Putamen (tissue), 1 donor: ENCODE results near the gene PRKN.

Experiments
- DNase-seq: peaks from one replicate; pipeline ENCODE4 v3.0.0-alpha.2; 2016; ENCODE audit warnings: low spot score

PRKN gene

DNA sequence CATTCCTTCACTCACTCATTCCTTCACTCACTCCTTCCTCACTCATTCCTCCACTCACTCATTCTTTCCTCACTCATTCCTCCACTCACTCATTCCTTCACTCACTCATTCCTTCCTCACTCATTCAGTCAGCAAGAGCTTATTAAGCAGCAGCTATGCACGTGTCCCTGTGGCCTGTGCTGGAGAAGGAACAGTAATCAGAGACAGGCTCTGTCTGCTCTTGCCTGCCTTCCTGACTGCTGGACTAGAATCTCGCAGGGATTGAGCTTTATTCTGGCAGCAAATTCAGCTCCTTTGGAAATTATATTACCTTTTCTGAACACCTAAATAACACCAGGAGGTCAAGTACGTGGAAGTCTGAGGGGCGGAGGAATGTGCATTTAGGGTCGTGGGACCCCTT lies 1314.8 kb downstream of the PRKN start:
- no peak for DNase-seq

DNA sequence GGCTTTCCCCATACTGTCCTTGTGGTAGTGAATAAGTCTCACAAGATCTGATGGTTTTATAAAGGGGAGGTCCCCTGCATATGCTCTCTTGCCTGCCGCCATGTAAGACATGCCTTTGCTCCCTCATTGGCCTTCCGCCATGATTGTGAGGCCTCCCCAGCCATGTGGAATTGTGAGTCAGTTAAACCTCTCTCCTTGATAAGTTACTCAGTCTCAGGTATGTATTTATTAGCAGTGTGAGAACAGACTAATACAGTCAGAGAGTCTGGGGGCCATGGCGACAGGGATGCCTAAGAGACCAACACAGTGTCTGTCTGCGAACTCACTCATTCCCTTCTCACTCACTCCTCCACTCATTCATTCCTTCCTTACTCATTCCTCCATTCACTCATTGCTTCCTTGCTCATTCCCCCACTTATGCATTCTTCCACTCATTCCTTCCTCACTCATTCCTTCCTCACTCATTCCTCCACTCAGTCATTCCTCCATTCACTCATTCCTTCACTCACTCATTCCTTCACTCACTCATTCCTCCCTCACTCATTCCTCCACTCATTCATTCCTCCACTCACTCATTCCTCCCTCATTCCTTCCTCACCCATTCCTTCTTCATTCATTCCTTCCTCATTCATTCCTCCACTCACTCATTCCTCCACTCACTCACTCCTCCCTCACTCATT lies 1316.2 kb downstream of the PRKN start:
- DNase-seq: no peak

DNA sequence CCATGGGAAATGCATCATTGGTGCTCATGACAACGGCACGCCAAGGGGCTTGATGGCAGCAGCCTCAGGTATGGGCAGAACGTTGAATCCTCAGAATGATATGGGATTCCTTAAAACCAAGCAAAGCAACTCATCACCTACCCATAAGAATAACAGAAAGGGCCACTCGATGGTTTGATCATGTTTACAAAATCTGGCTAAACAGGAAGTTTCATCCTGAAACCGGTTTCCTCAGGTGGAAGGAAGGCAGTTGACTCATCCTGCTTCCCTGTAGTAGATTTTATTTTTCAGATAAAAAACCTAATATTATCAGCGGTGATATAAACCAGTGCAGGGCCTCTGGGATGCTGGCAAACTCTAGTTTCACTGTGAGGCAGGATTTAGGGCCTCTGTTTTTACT lies 1316.8 kb downstream of the PRKN start:
- DNase-seq: no peak

DNA sequence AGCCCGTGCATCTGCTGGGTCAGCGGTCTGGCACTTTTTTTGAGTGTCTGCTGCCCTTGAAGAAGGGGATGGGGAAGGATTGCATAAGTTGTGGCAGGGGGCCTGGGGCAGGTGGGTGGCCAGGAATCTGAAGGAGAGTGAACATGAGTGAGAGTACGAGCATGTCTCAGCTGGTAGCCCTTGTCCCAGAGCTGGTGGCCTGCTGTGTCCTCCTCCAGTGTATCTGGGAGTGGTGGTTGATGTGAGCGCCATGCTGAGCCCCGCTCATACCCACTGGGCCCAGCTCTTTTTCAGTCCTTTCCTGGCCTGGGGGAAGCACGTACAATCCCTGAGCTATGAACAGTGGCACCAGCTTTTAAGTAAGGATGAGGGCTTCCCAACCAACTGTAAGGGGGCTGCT lies 1317.5 kb downstream of the PRKN start:
- no peak for DNase-seq

DNA sequence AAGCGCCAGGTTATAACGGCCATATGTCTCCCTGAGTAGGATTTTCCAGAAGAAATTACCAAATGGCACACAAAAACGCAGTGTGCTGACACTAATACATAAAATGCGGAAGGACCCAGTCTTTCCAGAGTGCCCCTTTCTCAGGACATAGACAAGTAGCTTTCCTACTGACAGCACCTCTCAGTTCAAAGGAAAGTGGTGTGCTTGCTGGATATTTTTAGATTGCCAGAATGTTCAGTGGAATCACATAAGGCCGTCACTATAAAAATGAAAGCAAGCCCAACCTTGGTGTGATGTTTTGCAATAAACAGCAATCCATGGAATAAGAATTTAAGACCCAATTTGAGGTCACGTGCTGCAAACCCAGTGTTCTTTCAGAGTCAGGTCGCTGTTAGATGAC lies 1318.2 kb downstream of the PRKN start:
- no peak for DNase-seq

DNA sequence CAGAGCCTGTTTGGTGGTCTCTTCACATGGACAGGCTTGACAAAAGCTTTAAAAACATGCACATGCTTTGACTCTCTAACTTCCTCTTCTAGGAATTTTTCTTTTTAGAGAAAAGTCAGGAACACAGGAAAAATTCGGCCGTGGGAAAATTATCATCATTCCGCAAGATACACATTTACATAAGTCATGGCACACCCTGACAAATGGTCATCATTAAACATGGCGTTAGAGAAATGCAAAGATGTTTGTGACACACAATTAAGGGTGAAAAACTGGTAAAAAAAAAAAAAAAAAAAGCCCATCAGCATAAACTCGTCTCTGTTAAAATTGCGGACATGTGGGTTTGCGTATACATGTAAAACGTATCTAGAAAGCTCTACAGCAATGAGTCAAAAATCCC lies 1319.5 kb downstream of the PRKN start:
- DNase-seq: no peak

DNA sequence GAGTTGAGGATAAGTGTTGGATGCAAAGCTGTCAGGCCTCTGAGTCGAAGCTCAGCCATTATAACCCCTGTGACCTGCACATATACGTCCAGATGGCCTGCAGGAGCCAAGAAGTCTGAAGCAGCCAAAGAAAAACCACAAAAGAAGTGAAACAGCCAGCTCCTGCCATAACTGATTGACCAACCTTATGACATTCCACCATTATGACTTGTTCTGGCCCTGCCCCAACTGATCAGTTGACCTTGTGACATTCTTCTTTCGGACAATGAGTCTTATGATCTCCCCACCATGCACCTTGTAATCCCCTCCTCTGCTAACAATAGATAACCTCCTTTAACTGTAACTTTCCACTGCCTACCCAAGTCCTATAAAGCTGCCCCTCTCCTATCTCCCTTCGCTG lies 1320.0 kb downstream of the PRKN start:
- DNase-seq: no peak

DNA sequence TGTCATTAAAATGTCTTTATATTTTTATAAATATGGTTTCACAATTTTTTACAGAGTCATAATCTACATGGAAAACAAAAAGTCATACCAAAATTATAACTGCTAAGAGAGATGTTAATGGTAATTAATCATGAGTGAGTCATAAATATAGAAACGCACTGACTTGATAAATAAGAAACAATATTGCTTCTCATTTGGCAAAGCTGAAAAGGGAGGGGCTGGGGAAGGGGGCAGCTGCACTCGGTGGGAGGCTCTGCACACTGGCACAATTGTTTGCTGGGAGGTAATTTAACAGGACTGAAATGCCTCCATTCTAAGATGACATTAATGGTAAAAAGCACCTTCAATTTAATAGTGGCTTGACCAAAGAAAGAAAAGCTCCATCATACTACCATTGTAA lies 1320.5 kb downstream of the PRKN start:
- no peak for DNase-seq

DNA sequence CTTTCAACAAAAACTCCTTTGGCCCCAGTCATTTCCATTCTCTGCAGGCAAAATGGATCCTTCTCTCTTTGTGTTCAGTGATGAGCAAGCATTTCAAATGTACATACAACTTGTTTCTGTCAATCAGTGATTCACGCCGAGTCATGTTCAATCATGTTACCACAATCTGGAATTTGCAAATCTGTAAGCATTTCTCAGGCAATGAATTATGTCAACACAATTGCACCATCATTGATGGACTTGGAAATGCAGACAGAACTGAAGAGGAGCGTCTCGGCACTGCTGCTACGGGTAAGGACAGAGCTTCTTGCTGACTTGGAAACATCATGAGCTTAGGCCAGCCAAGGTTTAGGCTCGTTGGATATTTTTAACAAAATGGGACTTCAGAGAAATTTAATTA lies 1320.9 kb downstream of the PRKN start:
- DNase-seq: no peak

DNA sequence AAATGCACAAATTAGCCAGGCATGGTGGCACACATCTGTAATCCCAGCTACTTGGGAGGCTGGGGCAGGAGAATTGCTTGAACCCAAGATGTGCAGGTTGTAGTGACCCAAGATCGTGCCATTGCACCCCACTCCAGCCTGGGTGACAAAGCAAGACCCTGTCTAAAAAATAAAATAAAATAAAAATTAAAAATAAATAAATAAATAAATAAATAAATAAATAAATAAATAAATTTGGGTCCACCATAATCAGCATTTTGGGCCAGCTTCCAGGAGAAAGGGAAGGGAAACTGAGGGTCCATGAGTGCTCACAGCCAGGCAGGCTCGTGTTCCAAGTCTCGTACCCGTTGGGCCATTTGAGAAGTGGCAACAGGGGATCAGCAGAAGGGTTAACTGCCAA lies 1322.1 kb downstream of the PRKN start:
- no peak for DNase-seq

DNA sequence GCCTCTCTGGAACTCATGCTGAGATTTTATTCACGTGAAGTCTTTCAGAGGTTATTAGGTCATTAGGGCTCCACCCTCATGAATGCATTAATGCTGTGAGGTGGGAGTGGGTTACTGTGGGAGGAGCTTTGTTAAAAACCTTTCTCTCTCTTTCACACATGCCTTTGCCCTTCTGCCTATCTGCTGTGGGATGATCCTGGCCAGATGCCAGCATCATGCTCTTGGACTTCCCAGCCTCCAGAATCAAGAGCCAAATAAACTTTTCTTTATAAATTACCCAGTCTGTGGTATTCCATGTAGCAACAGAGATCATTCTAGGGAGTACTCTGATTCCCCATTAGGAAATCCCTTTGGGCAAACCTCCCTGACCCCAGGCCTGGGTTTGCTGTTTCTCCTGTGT lies 1323.8 kb downstream of the PRKN start:
- no peak for DNase-seq

DNA sequence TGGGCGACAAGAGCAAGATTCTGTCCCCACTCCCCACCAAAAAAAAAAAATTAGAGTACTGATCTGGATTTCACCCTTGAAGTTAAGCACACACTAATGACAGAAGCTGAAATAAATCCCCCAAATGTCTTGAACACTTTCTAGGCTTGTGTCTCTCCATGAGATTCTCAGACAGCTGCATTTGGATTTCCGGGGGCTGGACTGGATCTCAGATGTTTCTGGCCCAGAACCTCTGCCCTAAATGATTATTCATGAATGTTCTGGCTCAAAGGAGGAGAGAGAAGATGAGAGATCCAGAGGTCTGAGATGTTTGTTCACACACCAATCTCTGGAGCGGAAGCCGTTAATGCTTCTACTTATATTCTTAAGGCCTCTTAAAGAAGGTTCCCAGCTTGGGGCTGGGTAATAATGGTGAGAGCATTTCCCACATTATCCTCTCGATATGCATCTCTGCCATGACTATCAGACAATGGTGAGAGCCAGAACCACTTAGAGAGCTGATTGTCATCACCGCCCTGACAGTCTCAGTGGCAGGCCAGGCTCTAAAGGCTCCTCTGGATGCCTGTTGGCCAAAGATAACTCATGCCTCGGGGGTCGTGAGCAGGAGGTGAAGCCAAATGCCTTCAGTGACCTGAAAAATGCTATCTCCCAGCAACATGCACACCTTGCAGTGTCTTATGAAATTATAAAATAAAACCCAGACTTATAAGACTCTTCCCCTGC lies 1325.8 kb downstream of the PRKN start:
- no peak for DNase-seq

DNA sequence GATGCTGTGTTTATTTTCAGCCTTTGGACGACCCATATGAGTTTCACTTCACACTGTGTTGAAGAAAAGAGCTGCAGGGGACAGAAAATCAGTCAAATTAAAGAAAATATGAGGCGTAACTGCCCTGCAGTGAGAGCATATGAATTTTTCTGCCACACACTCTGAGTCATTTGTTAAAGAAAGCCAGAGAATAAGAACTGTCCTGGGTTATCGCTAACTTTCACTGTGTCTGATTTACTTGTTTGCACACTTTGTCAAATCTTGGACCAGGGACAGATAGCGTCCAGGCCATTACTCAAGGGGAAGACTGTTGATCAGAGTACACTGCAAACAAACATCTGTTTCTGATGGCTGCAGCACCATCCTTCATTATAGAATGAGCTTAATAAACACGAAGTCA lies 1326.9 kb downstream of the PRKN start:
- DNase-seq: no peak

DNA sequence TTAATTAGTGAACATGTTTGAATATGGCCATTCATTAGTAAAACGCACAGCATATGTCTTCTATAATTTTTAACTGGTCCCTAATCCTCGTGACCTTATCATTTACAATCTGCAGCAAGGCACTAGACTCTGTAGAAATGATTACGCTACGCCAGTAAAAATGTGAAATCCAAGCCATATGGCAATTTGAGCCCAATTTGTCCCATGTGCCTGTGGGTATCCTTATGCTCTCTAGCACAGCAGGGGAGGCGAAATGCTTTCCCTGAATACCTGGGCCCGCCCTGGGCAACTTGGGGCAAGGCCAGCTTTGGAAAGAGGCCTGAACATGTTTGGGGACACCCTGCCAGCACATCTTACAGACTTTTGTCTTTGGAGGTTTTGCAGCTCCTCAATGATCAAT lies 1331.0 kb downstream of the PRKN start:
- no peak for DNase-seq

DNA sequence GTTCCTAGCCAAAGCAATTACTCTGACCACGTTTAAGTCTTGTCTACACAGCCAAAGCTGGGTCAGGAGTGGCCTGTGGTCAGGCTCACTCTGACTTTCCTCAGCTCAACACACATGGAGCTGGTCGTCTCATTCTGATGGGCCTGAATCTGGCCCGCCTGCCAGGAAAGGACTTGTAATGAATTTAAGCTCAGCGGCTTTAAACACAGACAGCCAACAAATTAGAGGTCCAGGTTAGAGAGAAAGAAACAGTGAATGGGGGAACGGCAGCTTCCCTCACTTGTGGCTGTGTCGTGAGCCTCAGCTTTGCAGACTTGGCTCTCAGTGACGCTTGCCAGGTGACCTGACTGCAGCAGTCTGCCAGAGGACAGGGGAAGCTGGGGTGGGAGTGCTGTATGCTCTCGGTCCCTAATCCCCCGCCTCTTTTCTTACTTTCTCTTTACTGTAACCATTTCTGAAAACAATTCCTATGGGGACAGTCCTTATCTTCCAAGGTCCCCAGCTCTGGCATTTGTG lies 1331.8 kb downstream of the PRKN start:
- no peak for DNase-seq

DNA sequence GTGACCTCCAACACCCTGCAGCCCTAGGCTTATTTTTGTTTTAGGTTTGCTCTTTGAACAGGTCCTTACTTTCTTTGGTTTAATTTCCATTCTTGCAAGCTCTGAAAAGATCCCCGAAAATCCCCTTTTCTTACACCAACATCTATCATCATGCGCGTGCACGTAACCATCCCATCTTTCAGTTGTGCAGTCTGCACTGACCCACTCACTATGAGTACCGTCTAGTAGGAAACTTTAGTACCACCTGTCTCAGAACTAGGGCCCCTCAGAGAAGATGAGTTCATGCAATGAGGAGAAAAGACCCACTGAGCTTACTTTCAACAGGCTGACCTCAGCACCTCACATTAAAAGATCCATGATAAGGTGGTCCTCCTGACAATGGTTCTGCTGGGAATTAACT lies 1333.1 kb downstream of the PRKN start:
- no peak for DNase-seq

DNA sequence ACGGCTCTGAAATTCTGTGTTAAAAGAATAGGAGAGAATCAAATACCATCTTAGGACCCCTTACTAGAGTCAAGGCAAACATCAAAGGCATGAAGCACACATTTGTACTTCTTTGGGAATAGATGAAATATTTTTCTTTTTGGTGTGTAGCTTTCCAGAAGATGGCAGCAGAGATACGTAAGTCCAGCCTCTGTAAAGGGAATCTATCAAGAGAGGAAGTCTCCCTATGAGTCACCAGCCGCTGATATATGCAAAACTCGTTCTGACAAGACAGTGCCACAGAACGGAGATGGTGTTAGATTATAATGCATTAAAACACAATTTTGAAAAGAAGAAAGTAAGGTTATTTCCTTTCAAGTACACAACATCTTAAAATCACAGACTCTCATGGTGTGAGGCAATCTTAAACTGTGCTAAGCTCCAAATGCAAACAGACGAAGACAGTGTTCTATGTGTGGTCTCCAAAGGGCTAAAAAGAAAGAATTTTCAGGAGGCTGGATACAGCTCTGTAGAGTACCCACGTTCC lies 1333.7 kb downstream of the PRKN start:
- peak; percentile 85 for DNase-seq

DNA sequence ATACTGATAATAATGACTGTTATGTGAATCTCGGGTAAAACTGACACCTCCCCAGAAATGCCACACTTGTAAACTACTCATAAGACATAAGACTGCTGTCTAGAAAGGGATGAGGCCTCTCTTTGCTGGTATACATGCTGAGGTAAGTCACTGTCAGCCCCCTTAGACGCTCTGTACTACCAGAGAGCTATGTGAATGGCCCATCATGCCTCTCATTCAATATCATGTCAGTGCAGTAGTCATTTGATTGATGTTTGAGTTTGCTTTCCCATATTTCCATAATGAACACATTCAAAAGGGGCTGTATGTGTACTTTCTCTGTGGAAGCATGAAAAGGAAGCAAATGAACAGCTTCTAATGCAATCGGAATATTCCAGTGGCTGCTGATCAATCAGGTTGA lies 1334.3 kb downstream of the PRKN start:
- DNase-seq: no peak

DNA sequence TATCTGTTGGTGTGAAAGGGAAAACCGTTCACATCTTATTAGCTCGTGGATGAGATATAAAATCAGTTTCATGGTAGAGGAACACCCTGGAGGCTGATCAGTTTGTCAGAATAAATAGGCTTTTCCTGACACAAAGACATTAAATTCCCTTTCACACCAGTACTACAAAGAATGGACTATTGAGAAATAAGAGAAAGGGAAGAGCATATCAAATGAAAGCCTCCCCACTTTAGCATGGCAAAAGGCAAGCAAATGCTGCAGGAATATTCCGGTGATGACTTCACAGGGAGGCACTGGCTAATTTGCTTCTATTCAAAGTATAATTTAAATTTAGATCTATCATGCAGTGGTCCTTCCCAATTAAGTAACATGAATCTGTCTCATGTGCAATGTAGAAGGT lies 1337.8 kb downstream of the PRKN start:
- DNase-seq: no peak

DNA sequence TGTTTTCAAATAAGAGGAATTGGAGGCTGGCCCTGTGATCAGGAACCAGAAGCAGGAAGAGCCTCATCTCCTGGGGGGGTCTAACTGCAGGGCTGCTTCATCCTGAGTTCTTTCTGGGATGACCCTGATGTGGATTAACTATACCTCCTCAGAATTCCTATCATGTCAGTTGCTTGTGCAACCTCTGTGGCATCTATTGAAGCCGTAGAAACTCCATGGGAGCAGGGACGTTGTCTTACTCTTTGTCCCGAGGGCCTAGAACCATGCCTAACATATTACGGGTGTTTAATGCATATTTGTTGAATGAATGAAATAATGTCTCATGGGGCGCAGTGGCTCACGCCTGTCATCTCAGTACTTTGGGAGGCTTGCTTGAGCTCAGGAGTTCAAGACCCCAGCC lies 1343.6 kb downstream of the PRKN start:
- DNase-seq: no peak

DNA sequence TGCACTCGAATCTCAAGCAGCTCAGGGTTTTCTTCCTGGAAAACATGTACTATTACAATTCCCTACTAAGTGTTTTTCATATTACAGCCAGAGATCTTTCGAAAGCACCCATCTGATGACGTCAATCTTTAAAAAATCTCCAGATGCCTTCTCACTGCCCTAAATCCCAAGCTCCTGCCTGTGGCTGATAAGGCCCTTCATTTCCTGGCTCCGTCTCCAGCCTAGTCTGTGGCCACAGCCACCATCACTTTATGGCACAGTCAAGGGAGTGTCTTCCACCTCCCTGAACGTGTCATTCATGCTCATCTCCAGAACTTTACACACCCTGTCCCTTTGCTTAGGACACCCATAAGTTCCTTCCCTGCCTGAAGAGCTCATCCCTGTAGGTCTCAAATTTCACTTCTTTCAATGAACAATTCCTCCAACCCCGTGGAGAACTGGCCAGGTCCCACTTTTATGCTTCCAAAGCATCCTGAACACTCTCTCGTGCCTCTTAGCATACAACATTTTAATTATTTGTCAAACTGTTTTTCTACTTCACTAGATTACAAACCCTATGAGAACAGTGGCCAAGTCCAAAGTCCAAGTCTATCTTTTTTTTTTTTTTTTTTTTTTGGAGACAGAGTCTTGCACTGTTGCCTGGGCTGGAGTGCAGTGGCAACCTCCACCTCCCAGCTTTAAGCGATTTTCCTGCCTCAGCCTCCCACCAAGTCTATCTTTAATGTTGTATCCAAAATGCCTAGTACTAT lies 1347.6 kb downstream of the PRKN start:
- no peak for DNase-seq

DNA sequence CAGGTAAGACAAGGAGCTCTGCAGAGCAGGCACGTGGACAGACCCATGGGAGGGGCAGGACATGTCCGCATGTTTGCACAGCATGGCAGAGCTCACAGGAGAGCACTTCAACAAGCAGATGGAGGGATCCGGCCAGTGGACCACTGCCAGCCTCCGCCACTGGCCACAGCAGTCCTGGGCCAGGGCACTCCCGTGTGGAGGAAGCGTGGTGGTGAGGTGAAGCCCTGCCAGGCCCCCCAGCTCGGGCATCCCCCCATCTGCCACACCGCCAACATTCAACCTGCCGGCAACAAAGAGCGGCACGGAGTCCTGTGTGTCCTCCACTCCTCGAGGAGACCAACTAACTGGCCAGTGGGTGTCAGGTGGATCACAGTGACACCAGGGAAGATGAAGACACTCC lies 1349.5 kb downstream of the PRKN start:
- no peak for DNase-seq

DNA sequence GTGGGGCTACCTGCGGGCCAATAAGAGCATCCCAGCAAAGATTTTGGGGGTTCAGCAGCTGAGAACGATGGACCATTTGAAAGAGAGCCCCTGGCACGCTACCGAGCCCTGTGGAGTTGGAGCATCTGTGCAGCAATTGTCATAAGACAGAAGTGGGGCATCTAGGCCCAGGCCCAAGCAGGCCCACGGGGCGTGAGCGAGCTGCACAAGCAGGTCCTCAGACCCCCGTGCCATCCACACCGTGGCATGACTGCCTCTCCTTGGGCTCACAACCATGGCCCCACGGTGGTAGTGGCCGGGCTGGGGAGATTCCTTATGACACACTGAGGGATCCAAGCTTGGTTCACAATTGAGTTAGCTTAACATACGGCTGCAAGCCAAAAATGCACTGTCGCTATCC lies 1350.5 kb downstream of the PRKN start:
- no peak for DNase-seq
